ENCODE results near the gene CALR.

CALR gene

GRCh38 chr19:12992729-12993128, 54.3 kb downstream of the CALR start (continued):
- no peak; the same call in 1 of the 2 replicates for TF ChIP-seq ZNF214 (tag by site-specific recombination; IDR thresholded peaks at IDR 0.05; ENCODE audit: borderline replicate concordance)
- TF ChIP-seq ZNF791 (tag by site-specific recombination; IDR thresholded peaks at IDR 0.05): no peak
- no peak for TF ChIP-seq ZNF624 (tag by site-specific recombination; IDR thresholded peaks at IDR 0.05)
- TF ChIP-seq KLF17 (tag by site-specific recombination; IDR thresholded peaks at IDR 0.05): no peak
- TF ChIP-seq ZNF621 (tag by site-specific recombination; IDR thresholded peaks at IDR 0.05): no peak
- TF ChIP-seq ZNF629 (tag by site-specific recombination; IDR thresholded peaks at IDR 0.05): 0 out of 2 replicates have a peak, but pooled peaks have one; percentile 37
- no peak for TF ChIP-seq ZBTB7A (tag by site-specific recombination; IDR thresholded peaks at IDR 0.05; ENCODE audit: low read depth)
- no peak for TF ChIP-seq BCL6B (tag by site-specific recombination; IDR thresholded peaks at IDR 0.05)
- TF ChIP-seq REST (tag by site-specific recombination; IDR thresholded peaks at IDR 0.05): peak; percentile 80
- peak; percentile 79 for TF ChIP-seq ZNF558 (tag by site-specific recombination; IDR thresholded peaks at IDR 0.05)
- no peak for TF ChIP-seq ZNF701 (tag by site-specific recombination; IDR thresholded peaks at IDR 0.05)
- TF ChIP-seq ZNF362 (tag by site-specific recombination; IDR thresholded peaks at IDR 0.05): no peak
- TF ChIP-seq ZBTB6 (tag by site-specific recombination; IDR thresholded peaks at IDR 0.05): no peak
- no peak for TF ChIP-seq ZNF670 (tag by site-specific recombination; IDR thresholded peaks at IDR 0.05; ENCODE audit: low read depth)
- no peak for TF ChIP-seq ZNF776 (tag by site-specific recombination; IDR thresholded peaks at IDR 0.05; ENCODE audit: borderline replicate concordance)
- TF ChIP-seq ZNF211 (tag by site-specific recombination; IDR thresholded peaks at IDR 0.05; ENCODE audit: low read depth): no peak
- TF ChIP-seq CTCF (tag by site-specific recombination; IDR thresholded peaks at IDR 0.05): no peak
- TF ChIP-seq ZNF654 (tag by site-specific recombination; IDR thresholded peaks at IDR 0.05; ENCODE audit: low read depth): no peak; the same call in 1 of the 2 replicates
- TF ChIP-seq PRDM4 (tag by site-specific recombination; IDR thresholded peaks at IDR 0.05): no peak
- no peak for TF ChIP-seq ZNF175 (tag by site-specific recombination; IDR thresholded peaks at IDR 0.05)
- TF ChIP-seq PRDM6 (tag by site-specific recombination; IDR thresholded peaks at IDR 0.05): no peak
- TF ChIP-seq ZNF645 (tag by site-specific recombination; IDR thresholded peaks at IDR 0.05): no peak
- no peak for TF ChIP-seq ZNF610 (tag by site-specific recombination; IDR thresholded peaks at IDR 0.05; ENCODE audit: borderline replicate concordance)
- TF ChIP-seq ZNF221 (tag by site-specific recombination; IDR thresholded peaks at IDR 0.05; ENCODE audit: borderline replicate concordance): no peak
